Stimulated activated CD4-positive, alpha-beta T cell treated with anti-CD3 and anti-CD28 coated beads, TNF-alpha, amount 100 ng/mL, for 4 hours (primary cell): ENCODE measurements around the gene DNAJC6.
"Not testable (repeated sequence)": the region's sequence is repeated elsewhere in the genome, so short reads cannot be mapped to it uniquely, and the experiment has no call there.

Experiments used
- DNase-seq, 3 experiments: peaks; one replicate each; pipeline ENCODE4 v3.0.0-alpha.2; 2020; ENCODE audit warnings: low read depth in 3 of 3

The DNAJC6 gene

DNA sequence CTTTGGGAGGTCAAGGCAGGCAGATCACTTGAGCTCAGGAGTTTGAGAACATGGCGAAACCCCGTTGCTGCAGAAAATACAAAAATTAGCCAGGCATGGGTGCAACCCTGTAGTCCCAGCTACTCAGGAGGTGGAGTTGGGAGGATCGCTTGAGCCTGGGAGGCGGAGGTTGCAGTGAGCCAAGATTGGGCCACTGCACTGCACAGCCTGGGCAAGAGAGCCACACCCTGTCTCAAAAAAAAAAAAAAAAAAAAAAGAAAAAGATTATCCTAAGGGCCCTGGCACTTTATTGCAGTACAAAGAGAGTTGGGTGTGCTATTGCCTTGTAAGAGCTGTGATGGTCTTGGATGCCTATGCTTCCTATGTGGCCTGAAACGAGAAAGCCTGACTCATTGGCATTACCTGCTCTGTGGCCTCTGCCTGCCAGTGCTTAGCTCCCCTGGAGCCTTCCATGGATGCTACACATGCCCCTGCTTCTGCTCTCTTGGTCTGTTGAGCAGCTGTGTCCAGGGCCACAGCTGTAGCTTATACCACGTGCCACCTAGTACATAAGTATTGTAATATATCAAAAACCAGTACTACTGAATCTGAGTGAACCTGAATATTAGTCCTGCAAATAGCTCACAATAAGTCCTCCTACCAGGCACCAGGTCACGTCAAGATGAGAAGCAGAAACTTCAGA, 45.8 kb downstream of the DNAJC6 start:
- DNase-seq = no peak

- DNase-seq = no peak
Observed at GRCh38 chr1:65357291-65357960, 48.1 kb downstream of the DNAJC6 start.

DNA sequence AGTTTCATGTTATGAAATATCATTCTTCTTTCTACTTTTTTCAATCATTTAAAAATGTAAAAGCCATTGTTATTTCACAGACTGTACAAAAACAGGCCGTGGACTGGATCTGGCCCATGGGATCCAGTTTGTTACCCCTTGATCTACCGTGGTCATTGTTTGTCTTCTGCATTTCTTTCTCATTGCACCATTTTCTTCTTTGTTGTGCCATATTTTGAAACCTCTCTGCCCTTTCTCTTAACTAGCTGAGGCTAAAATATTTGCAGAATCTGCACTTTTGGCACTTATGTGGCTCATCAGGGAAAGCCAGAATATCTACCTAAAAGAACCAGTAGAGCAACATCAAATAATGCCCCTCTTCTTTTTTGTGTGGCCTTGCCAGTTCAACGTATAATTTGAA, 50.5 kb downstream of the DNAJC6 start:
- DNase-seq = no peak

DNA sequence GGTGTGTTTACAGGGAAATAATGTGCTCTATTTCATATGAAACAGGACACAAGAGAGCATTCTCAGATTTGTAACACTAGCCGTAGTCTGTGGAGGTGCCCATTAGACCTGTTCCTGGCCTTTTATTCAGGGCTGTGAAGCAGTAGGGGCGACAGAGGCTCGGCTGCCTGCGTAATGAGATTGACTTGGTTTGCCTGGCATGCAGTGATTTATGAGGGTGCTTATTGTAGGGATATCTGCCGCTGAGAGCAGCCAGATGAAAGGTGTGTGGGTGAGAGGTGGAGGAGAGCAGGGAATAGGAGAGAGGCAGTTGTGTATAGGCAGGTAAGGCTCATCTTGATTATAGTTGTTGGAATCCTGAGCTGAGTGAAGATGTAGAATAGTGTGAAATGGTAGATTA, 51.3 kb downstream of the DNAJC6 start:
- no peak for DNase-seq

DNA sequence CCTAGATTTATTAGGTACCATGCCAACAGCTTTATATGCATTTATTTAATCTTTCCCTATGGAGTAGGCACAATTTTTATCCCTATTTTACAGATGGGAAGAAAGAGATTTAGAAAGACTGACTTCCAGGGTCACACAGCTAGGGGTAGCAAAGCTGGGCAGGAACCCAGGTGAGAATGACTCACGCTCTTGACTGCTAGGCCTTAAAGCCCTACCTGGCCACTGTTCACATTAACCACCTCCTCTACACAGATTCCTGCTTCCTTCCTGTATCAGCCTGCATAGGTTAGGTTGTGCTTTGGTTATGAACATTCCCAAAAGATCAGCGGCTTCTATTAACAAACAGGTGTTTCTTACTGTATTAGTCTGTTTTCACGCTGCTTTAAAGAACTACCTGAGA, 53.2 kb downstream of the DNAJC6 start:
- no peak for DNase-seq

DNA sequence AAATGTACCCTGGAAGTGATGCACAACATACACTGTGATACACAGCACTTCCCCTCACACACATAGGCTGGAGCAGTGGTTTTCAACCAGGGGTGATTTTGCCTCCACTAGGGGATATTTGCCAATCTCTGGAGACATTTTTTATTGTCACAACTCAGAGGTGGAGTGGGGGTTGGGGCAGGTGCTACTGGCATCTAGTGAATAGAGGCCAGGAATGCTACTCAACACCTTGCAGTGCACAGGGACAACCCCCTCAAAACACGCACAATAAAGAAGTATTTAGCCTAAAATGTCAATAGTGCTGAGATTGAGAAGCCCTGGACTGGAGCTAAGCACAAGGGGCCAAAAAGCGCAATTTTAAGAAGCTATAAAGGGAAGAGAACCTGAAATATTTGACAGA, 54.1 kb downstream of the DNAJC6 start:
- DNase-seq = no peak

DNA sequence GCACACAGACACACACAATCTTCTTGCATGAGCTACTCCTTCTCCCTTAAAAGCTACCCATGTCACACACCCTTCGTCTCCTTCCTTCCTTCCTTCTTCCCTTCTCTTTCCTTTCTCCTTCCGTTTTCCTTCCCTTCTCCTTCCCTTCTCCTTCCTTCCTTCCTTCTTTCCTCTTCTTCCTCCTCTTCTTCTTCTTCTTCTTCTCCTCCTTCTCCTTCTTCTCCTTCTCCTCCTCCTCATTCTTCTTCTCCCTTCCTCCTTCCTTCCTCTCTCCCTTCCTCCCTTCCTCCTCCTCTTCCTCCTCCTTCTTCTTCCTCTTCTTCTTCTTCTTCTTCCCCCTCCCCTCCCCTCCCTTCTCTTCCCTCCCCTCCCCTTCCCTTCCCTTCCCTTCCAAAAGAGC, 59.1 kb downstream of the DNAJC6 start:
- no peak for DNase-seq

DNA sequence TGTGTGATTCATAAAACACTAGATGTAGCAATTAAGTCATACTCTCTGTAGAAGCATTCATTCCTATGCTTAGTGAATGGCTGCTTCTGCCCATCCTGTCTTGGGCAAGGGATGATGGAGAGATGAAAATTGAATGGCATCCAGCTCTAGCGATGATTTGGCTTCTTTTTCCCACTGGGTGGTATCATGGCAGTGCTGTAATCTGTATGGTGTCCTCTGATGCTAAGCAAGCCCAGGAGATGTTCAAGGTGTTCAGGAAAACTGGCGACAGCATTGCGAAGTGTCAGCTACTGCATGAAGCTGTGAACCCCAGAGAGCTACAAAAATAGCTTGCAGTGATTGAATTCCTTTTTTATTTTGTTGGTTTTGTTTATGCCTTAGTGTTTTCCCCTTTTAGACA, 62.2 kb downstream of the DNAJC6 start:
- DNase-seq = no peak

DNA sequence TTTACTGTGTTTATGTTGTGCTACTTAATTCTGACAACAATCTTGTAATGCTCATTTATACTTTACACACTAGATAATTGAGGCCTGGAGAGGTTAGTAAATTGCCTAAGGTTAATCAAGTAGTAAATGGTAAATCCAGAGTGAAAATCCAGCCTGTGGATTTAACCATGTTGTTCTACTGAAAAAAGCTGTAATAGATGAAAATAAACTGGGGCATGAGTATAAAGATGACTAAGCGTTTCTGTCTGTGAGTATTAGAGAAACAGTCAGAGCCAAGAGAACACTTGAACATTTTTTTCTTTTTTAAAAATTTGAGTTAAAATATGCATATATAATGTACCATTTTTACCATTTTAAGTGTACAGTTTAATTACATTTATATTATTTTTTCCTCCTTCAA, 63.2 kb downstream of the DNAJC6 start:
- no peak for DNase-seq

- DNase-seq = no peak
Observed at GRCh38 chr1:65377496-65378246, 68.3 kb downstream of the DNAJC6 start.

DNA sequence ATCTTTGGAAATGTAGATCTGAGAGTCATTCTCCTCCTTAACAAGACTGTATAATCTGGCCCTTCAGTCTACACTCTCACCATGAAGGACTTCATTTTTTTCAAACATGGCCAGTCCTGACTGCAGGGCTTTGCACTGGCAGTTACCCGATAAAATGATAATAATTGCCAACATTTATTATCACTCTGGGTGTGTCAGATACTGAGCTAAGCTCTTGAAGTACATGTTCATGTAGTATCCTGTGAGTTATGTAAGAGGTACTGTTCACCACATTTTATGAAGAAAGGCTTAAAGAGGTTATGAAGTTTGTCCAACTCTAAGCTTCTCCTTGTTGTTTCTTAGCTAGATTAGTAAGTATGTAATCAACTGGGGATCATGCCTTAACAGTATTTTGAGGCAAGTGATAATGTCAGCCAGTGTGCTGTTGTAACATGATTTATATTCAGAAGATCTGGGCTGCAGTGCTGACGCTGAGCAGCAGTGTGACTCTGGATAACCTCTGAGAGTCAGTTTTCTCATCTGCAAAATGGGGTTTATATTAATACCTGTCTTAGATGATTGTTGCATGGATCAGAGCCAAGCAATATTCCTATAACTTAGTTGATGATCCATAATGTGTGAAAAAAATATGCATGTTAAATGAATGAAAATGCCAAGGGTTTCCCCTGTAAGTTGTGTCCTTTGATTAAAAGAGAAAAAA, 69.1 kb downstream of the DNAJC6 start:
- no peak for DNase-seq

DNA sequence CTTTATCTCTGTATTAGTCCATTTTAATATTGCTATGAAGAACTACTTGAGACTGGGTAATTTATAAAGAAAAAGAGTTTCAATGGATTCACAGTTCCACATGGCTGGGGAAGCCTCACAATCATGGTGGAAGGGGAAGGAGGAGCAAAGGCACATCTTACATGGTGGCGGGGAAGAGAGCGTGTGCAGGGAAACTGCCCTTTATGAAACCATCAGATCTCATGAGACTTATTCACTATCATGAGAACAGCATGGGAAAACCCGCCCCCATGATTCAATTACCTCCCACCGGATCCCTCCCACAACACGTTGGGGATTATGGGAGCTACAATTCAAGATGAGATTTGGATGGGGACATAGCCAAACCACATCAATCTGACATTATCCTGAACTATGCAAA, 75.1 kb downstream of the DNAJC6 start:
- not testable (repeated sequence) for DNase-seq

DNA sequence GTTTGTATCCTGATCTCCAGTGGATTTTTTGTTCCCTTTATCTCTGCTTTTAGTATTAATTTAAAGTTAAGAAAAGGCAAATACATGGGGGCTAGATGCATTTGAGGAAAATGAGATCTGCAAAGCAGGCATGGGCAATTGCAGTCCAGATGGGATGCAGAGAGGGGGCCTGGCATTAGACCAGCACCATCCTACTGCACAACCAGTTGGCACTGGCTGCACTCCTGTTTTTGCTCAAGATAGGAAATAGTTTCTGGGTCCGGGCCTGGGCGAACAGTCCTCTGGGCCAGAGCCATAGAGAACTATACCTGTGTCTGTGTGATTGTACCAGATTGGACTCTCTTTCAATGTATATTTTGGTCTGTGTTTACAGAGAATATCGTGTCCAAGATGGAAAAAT, 77.1 kb downstream of the DNAJC6 start:
- no peak for DNase-seq

- DNase-seq = no peak
Observed at GRCh38 chr1:65387821-65388220, 78.5 kb downstream of the DNAJC6 start.

GRCh38 chr1:65388908-65389695, 79.8 kb downstream of the DNAJC6 start:
- no peak for DNase-seq

DNA sequence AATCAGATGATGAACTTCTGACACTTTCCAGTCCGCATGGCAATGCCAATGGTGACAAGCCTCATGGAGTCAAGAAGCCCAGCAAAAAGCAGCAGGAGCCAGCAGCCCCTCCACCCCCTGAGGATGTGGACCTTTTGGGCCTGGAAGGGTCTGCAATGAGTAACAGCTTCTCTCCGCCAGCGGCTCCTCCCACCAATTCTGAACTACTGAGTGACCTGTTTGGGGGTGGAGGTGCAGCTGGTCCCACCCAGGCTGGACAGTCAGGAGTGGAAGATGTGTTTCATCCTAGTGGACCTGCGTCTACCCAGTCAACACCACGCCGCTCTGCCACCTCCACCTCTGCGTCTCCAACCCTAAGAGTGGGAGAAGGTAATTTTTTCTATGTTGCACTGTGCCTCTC, 83.2 kb downstream of the DNAJC6 start:
- no peak for DNase-seq

GRCh38 chr1:65393347-65393746, 84.0 kb downstream of the DNAJC6 start:
- peak in 1 of 3 experiments; percentile 0 for DNase-seq

- DNase-seq = no peak
Observed at GRCh38 chr1:65393928-65394327, 84.6 kb downstream of the DNAJC6 start.

DNA sequence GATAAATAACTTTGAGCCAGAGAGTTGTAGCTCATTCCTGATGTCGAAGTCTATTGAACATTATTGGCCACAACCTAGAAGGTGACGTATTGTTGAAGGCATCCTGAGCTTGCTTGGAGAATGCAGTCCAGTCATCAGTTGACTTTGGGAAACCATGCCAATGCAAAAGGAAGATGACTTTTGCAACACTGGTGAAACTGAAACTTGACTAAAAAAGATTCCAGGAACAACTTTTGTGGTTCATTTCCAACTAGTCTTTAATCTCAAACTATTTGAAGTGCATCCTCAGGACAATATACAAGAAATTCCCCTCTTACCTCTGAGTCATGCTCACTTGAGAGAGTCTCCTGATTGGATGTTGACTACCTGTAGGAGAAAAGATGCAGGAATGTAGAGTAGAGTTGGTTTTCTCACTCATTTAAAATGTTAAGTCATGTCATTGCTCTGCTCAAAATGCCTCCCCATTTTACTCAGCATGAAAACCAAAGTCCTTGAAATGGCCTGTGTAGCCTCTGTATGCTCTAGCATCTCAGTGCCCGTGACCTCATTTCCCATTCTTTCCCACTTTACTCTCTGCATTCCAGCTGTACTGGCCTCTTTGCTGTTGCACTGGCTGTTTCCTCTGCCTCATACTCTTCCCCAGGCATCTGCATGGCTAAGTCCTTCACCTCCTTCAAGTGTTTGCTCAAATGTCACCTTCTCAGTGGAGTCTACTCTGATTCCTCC, 86.7 kb downstream of the DNAJC6 start:
- no peak for DNase-seq

DNA sequence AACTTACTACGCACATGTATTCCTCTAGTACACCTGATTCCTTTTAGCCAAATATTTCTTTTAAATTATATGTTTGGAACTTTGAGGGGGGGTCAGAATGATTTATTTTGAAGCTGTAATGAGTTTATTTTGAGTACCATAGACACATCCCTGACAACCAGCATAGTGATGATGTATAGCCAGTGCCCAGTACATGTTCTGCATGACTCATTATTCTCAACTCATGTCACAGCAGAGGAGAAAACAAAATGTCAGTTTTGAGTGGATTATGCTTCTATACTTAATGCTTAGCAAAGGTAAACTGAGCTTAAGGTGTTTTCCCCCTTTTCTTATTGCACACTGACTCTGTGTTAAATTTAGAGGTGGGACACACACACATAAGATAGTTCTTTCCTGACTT, 88.7 kb downstream of the DNAJC6 start:
- no peak for DNase-seq

DNA sequence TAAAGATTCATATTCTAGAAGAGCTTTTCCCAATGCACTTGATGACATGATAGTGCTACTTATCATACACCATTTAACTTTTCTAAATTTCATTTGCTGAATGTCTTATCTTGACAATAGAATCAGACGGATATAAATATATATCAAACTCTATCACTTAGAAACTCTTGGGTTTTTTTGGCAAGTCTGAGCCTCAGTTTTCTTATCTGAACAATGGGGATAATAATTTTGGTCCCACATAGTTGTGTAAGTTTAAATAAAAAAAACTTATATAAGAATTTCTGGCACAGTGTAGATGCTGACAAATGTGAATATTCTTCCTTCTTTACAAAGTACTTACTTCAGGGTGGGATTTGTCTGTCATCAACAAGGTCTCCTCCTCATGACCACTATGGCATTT, 89.7 kb downstream of the DNAJC6 start:
- no peak for DNase-seq
